ENCODE results near the gene DENND2D. TPM values are rescaled to one million over a fixed set of nuclear protein-coding genes. Genes with fewer than 3 reads are reported as not detected.

Gene DENND2D
- total and polyA plus RNA-seq, 9 of the 15 experiments (the other 6 are each of a cell fraction or from before 2014, with no cell fraction given): 0.08 to 0.44 (median 0.13) TPM; not detected in 6

- peak; percentile 36 for TF ChIP-seq VEZF1 (CRISPR knock-in tag; IDR thresholded peaks at IDR 0.05)
- 0 out of 2 replicates have a peak, but pooled peaks have one; percentile 10 for TF ChIP-seq TEAD4 (IDR thresholded peaks at IDR 0.05; ENCODE audit: low read length)
- no peak for TF ChIP-seq TEAD4 (CRISPR knock-in tag; IDR thresholded peaks at IDR 0.05; ENCODE audit: borderline replicate concordance)
- TF ChIP-seq, protein P1, sequence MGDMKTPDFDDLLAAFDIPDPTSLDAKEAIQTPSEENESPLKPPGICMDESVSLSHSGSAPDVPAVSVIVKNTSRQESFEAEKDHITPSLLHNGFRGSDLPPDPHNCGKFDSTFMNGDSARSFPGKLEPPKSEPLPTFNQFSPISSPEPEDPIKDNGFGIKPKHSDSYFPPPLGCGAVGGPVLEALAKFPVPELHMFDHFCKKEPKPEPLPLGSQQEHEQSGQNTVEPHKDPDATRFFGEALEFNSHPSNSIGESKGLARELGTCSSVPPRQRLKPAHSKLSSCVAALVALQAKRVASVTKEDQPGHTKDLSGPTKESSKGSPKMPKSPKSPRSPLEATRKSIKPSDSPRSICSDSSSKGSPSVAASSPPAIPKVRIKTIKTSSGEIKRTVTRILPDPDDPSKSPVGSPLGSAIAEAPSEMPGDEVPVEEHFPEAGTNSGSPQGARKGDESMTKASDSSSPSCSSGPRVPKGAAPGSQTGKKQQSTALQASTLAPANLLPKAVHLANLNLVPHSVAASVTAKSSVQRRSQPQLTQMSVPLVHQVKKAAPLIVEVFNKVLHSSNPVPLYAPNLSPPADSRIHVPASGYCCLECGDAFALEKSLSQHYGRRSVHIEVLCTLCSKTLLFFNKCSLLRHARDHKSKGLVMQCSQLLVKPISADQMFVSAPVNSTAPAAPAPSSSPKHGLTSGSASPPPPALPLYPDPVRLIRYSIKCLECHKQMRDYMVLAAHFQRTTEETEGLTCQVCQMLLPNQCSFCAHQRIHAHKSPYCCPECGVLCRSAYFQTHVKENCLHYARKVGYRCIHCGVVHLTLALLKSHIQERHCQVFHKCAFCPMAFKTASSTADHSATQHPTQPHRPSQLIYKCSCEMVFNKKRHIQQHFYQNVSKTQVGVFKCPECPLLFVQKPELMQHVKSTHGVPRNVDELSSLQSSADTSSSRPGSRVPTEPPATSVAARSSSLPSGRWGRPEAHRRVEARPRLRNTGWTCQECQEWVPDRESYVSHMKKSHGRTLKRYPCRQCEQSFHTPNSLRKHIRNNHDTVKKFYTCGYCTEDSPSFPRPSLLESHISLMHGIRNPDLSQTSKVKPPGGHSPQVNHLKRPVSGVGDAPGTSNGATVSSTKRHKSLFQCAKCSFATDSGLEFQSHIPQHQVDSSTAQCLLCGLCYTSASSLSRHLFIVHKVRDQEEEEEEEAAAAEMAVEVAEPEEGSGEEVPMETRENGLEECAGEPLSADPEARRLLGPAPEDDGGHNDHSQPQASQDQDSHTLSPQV (IDR thresholded peaks at IDR 0.05): no peak
- TF ChIP-seq LCOR (CRISPR knock-in tag; IDR thresholded peaks at IDR 0.05): 0 out of 2 replicates have a peak, but pooled peaks have one; percentile 21
- TF ChIP-seq, protein P2, sequence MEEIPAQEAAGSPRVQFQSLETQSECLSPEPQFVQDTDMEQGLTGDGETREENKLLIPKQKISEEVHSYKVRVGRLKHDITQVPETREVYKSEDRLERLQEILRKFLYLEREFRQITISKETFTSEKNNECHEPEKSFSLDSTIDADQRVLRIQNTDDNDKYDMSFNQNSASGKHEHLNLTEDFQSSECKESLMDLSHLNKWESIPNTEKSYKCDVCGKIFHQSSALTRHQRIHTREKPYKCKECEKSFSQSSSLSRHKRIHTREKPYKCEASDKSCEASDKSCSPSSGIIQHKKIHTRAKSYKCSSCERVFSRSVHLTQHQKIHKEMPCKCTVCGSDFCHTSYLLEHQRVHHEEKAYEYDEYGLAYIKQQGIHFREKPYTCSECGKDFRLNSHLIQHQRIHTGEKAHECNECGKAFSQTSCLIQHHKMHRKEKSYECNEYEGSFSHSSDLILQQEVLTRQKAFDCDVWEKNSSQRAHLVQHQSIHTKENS (CRISPR knock-in tag; IDR thresholded peaks at IDR 0.05): no peak
- peak; percentile 29; the same call in 1 of the 2 replicates for TF ChIP-seq MYNN (IDR thresholded peaks at IDR 0.05)
- no peak for TF ChIP-seq MYNN (CRISPR knock-in tag; IDR thresholded peaks at IDR 0.05)
- TF ChIP-seq ATF1 (CRISPR knock-in tag; IDR thresholded peaks at IDR 0.05): no peak
- TF ChIP-seq ATF1 (tag; IDR thresholded peaks at IDR 0.05): peak; percentile 47; the same call in 1 of the 2 replicates
- TF ChIP-seq HNRNPH1 (optimal IDR thresholded peaks at IDR 0.05; ENCODE audit: low read depth, low read length): no peak
- no peak for TF ChIP-seq CSDE1 (IDR thresholded peaks at IDR 0.05)
- TF ChIP-seq ZNF395 (CRISPR knock-in tag; IDR thresholded peaks at IDR 0.05): peak; percentile 93
- TF ChIP-seq E2F6 (IDR thresholded peaks at IDR 0.05; ENCODE audit: borderline replicate concordance in 1 of 2, extremely low read depth in 1 of 2, insufficient read depth in 1 of 2, insufficient read length in 1 of 2, low read depth in 1 of 2, low read length in 1 of 2, poor library complexity in 1 of 2, severe bottlenecking in 1 of 2): peak; percentile 10 to 51
- TF ChIP-seq ZNF764 (CRISPR knock-in tag; IDR thresholded peaks at IDR 0.05; ENCODE audit: low read depth): no peak; the same call in 1 of the 2 replicates
- TF ChIP-seq ZNF134 (CRISPR knock-in tag; conservative IDR thresholded peaks at IDR 0.05): no peak
- TF ChIP-seq POLR2AphosphoS2 (IDR thresholded peaks at IDR 0.05; ENCODE audit: low read length): 0 out of 2 replicates have a peak, but pooled peaks have one; percentile 44
- TF ChIP-seq NCOA4 (IDR thresholded peaks at IDR 0.05; ENCODE audit: partially characterized antibody): no peak
Measured at GRCh38 chr1:111139956-111140679, 60.3 kb downstream of the DENND2D start, which contains the start of the genes CEPT1 and DRAM2 (continued).

All from K562 (cell line).